ENCODE measurements around the gene PRKCZ. TPM values are rescaled to one million over a fixed set of nuclear protein-coding genes. Genes with fewer than 3 reads are reported as not detected.

The PRKCZ gene
- total and polyA plus RNA-seq, 4 experiments from 2014 or later: 13.5 to 40.7 (median 23.0) TPM

DNA sequence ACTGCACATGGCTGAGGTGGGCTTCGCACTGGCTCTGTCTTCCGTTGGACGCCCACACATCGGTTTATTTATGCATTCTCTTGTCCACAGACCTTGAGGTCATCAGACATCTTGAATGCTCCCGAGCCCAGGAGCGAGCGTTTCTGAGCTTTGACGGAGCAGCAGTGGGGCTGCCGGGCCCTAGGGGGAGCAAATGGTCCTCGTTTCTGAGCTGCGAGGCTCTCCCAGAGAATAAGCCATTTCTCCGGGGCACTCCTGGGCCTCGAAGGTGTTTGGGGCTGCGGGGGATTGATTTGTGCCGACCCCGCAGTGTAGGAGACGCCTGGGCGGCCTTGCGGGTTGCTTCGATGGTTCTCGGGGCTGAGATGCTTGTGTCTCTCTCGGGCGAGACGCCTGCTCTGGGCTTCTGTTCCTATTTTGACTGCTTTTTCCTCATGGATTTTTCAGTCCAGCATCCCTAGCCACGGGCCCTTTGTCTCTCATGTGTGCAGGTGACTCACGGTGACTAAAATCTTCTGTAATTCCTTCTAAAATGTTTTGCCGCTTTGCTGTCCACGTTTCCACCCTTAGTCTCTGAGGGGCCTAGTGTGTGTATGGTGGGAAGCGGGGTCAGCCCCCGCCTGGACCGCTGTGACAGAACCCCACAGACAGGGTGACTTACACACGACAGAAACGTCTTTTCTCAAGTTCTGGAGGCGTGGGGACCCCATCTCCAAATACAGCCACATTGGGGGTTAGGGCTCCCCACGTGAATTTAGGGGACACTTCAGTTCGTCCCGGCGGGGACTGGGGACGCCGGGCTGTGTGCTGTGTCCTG lies 82.2 kb downstream of the PRKCZ start:
- H3K4me1 ChIP-seq (ENCODE audit: insufficient read depth, low read length): peaks cover 11% of the 10 kb centered on the region
- H3K4me3 ChIP-seq (ENCODE audit: low read length in 2 of 2): peak overlapping the region; percentile 61 to 77
- H3K27me3 Mint-ChIP-seq: no peaks in the 10 kb centered on the region
- peak overlapping the region; percentile 64 for H3K27ac ChIP-seq (ENCODE audit: low read depth, low read length)
- no peaks in the 10 kb centered on the region for H3K36me3 ChIP-seq (ENCODE audit: insufficient read depth, low read length)
- peak in 3 of 5 donors; percentile 24 to 47 (median 27) for DNase-seq
- H3K27me3 ChIP-seq (ENCODE audit: insufficient read depth, low read length): no peaks in the 10 kb centered on the region
- peak overlapping the region; percentile 81 to 98 (median 97) for H3K27ac Mint-ChIP-seq
- peaks cover 0 to 2% (median 0%) of the 10 kb centered on the region in 8 donors for H3K9me3 Mint-ChIP-seq
- H3K4me1 Mint-ChIP-seq: peaks cover 10 to 44% (median 27%) of the 10 kb centered on the region in 4 donors
- ChIA-PET POLR2A (ENCODE audit: partially characterized antibody) (interaction anchor here (0.6 to 1.6 kb wide), 5 partner anchors 17 to 415 kb away, joined by 3 to 13 read pairs (median 4); partner anchors contain the start of genes FAAP20 and RER1), CTCF (ENCODE audit: partially characterized antibody) (interaction anchor here (0.8 to 3.9 kb wide), 3 partner anchors 14 to 44 kb away, joined by 3 to 24 read pairs (median 5); no protein-coding TSS in a partner anchor)
- H3K36me3 Mint-ChIP-seq: peaks cover 0 to 2% of the 10 kb centered on the region in 2 donors
- no peaks in the 10 kb centered on the region for H3K9me3 ChIP-seq (ENCODE audit: control insufficient read depth in 1 of 2, low read length in 2 of 2)
- peak overlapping the region; percentile 82 to 92 (median 85) for H3K4me3 Mint-ChIP-seq
- intact Hi-C loops (cut with micrococcal nuclease): loop anchor here (1.0 to 5.0 kb wide), 7 partner anchors 14 to 510 kb away; partner anchors contain the start of genes MORN1, PRKCZ and RER1

- peak; percentile 97 to 98 (median 98) for DNase-seq
- Mint-ChIP-seq H3K9me3 (peaks cover 0 to 2% (median 0%) of the 10 kb centered on the region in 8 donors), H3K27ac (peak overlapping the region; percentile 81 to 98 (median 97)), H3K27me3 (no peaks in the 10 kb centered on the region), H3K36me3 (peaks cover 0 to 4% of the 10 kb centered on the region in 2 donors), H3K4me1 (peaks cover 10 to 47% (median 28%) of the 10 kb centered on the region in 4 donors), H3K4me3 (peak overlapping the region; percentile 82 to 92 (median 85))
- H3K36me3 ChIP-seq (ENCODE audit: insufficient read depth, low read length): no peaks in the 10 kb centered on the region
- ChIA-PET POLR2A (ENCODE audit: partially characterized antibody) (interaction anchor here (0.6 to 1.6 kb wide), 8 partner anchors 16 to 423 kb away, joined by 3 to 13 read pairs (median 4); partner anchors contain the start of genes FAAP20, RER1 and TNFRSF14), CTCF (ENCODE audit: partially characterized antibody) (interaction anchor here (0.8 to 3.9 kb wide), 4 partner anchors 13 to 62 kb away, joined by 3 to 24 read pairs (median 4); partner anchors contain the start of gene FAAP20)
- H3K4me3 ChIP-seq (ENCODE audit: low read length in 2 of 2): peak overlapping the region; percentile 61 to 77
- peaks cover 11% of the 10 kb centered on the region for H3K4me1 ChIP-seq (ENCODE audit: insufficient read depth, low read length)
- H3K27me3 ChIP-seq (ENCODE audit: insufficient read depth, low read length): no peaks in the 10 kb centered on the region
- peak overlapping the region; percentile 64 for H3K27ac ChIP-seq (ENCODE audit: low read depth, low read length)
- no peaks in the 10 kb centered on the region for H3K9me3 ChIP-seq (ENCODE audit: control insufficient read depth in 1 of 2, low read length in 2 of 2)
- intact Hi-C loops (cut with micrococcal nuclease): loop anchor here (1.0 to 5.0 kb wide), 6 partner anchors 14 to 509 kb away; partner anchors contain the start of genes MORN1, PRKCZ and RER1
Measured at GRCh38 chr1:2133039-2133878, 83.0 kb downstream of the PRKCZ start.

DNA sequence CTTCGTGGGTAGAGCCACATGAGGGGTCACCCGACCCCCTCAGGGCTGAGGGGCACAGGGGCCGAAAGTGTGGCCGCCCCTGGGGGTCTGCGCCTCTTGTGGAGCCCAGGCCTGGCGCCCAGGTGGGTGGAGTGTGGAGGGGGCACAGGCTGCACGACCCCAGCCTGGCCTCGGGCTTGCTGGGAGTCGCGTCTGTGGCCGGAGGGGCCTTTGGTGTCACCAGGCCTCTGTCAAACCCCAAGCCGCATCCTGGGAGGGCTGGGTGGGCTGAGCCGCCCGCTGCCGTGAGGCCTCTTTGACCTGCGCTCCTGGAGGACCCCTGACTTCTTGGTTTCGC lies 83.6 kb downstream of the PRKCZ start:
- Mint-ChIP-seq H3K9me3 (peaks cover 0 to 2% (median 0%) of the 10 kb centered on the region in 8 donors), H3K36me3 (peaks cover 0 to 4% of the 10 kb centered on the region in 2 donors), H3K4me1 (peaks cover 10 to 53% (median 28%) of the 10 kb centered on the region in 4 donors), H3K27me3 (no peaks in the 10 kb centered on the region), H3K27ac (peak overlapping the region in 6 of 7 donors; percentile 81 to 98 (median 97)), H3K4me3 (peak overlapping the region in 5 of 8 donors; percentile 15 to 89 (median 84))
- DNase-seq: no peak
- Histone ChIP-seq H3K36me3 (ENCODE audit: insufficient read depth, low read length) (no peaks in the 10 kb centered on the region), H3K9me3 (ENCODE audit: control insufficient read depth in 1 of 2, low read length in 2 of 2) (no peaks in the 10 kb centered on the region), H3K4me1 (ENCODE audit: insufficient read depth, low read length) (peaks cover 11% of the 10 kb centered on the region), H3K27me3 (ENCODE audit: insufficient read depth, low read length) (no peaks in the 10 kb centered on the region), H3K27ac (ENCODE audit: low read depth, low read length) (peak overlapping the region; percentile 64), H3K4me3 (ENCODE audit: low read length in 2 of 2) (peak overlapping the region in 1 of 2 donors; percentile 77)
- POLR2A ChIA-PET (ENCODE audit: partially characterized antibody): interaction anchor here (0.6 to 1.6 kb wide), 5 partner anchors 16 to 422 kb away, joined by 3 to 13 read pairs (median 4); partner anchors contain the start of gene TNFRSF14
- intact Hi-C loops (cut with micrococcal nuclease): loop anchor here (1.0 to 5.0 kb wide), 6 partner anchors 13 to 508 kb away; partner anchors contain the start of genes MORN1, PRKCZ and RER1
- CTCF ChIA-PET (ENCODE audit: partially characterized antibody): interaction anchor here (0.9 to 3.9 kb wide), 3 partner anchors 13 to 61 kb away, joined by 4 to 24 read pairs (median 5); partner anchors contain the start of gene FAAP20

DNA sequence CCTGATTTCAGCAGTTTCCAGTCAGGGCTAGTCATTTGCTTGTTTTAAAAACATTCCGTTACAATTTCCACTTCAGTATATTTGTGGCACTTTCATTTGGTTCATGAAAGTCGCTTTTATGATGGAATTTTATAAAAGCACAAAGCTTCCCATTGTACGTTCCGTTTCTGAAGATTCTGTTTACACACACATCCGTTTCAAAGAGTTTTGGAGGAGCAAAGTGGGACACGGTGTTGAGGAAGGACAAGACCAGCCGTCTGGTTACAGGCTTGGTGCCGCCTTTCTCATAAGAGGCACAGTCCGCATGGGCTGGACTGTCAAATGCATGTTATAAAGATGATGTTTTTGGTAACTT lies 84.0 kb downstream of the PRKCZ start:
- Histone ChIP-seq H3K27me3 (ENCODE audit: insufficient read depth, low read length) (no peaks in the 10 kb centered on the region), H3K4me1 (ENCODE audit: insufficient read depth, low read length) (peaks cover 11% of the 10 kb centered on the region), H3K4me3 (ENCODE audit: low read length in 2 of 2) (no peak overlapping the region), H3K27ac (ENCODE audit: low read depth, low read length) (peak overlapping the region; percentile 64), H3K9me3 (ENCODE audit: control insufficient read depth in 1 of 2, low read length in 2 of 2) (no peaks in the 10 kb centered on the region), H3K36me3 (ENCODE audit: insufficient read depth, low read length) (no peaks in the 10 kb centered on the region)
- CTCF ChIA-PET (ENCODE audit: partially characterized antibody): no interaction called here
- Mint-ChIP-seq H3K4me1 (peaks cover 10 to 57% (median 28%) of the 10 kb centered on the region in 4 donors), H3K27me3 (no peaks in the 10 kb centered on the region), H3K4me3 (peak overlapping the region in 6 of 8 donors; percentile 24 to 59 (median 35)), H3K9me3 (peaks cover 0 to 2% (median 0%) of the 10 kb centered on the region in 8 donors), H3K36me3 (peaks cover 0 to 4% of the 10 kb centered on the region in 2 donors), H3K27ac (peak overlapping the region; percentile 61 to 90 (median 84))
- intact Hi-C loops (cut with micrococcal nuclease): loop anchor here (5.0 kb wide), 2 partner anchors 63 to 508 kb away; no protein-coding TSS in a partner anchor
- POLR2A ChIA-PET (ENCODE audit: partially characterized antibody): no interaction called here
- no peak for DNase-seq

DNA sequence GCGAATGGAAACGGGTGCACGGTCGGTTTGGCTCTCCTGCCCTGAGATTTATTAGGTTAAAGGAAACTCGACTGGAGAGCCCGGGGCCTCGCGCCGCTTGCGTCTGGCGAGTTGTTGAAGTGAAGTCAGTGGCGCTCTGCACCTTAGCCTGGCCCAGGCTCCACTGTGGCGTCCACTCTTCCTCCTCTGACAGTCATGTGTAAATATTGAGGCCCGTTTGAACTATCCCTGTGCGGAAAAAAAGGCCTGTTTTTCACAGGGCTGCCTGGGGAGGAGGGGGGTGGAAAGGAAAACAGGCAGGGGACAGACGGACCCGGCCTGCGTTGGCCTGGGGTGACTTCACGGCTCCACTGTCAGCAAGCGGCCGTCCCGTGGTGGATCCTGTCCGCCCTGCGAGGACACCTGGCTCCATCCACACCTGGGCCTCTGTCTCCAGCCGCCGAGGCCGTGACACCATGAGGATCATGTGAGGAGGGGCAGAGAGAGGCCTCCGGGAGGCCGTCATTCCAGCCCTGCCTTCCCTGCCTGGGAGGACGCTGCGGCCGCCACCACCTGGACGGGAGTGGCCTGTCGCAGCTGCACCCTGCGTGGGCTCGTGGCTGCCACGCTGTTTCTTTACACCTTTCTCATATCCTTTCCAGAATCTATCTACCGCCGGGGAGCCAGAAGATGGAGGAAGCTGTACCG lies 84.6 kb downstream of the PRKCZ start:
- CTCF ChIA-PET (ENCODE audit: partially characterized antibody): interaction anchor here (1.2 kb wide), 1 partner anchor 39 kb away, joined by 5 read pairs; no protein-coding TSS in a partner anchor
- no peak overlapping the region for H3K27ac ChIP-seq (ENCODE audit: low read depth, low read length)
- POLR2A ChIA-PET (ENCODE audit: partially characterized antibody): no interaction called here
- Mint-ChIP-seq H3K27me3 (no peaks in the 10 kb centered on the region), H3K9me3 (peaks cover 0 to 2% (median 0%) of the 10 kb centered on the region in 8 donors), H3K36me3 (peaks cover 0 to 4% of the 10 kb centered on the region in 2 donors), H3K27ac (peak overlapping the region in 6 of 7 donors; percentile 61 to 90 (median 84)), H3K4me3 (peak overlapping the region in 2 of 8 donors; percentile 25 to 26), H3K4me1 (peaks cover 12 to 62% (median 31%) of the 10 kb centered on the region in 4 donors)
- intact Hi-C loops (cut with micrococcal nuclease): loop anchor here (5.0 kb wide), 2 partner anchors 63 to 508 kb away; no protein-coding TSS in a partner anchor
- H3K9me3 ChIP-seq (ENCODE audit: control insufficient read depth in 1 of 2, low read length in 2 of 2): no peaks in the 10 kb centered on the region
- peaks cover 15% of the 10 kb centered on the region for H3K4me1 ChIP-seq (ENCODE audit: insufficient read depth, low read length)
- H3K27me3 ChIP-seq (ENCODE audit: insufficient read depth, low read length): no peaks in the 10 kb centered on the region
- no peak overlapping the region for H3K4me3 ChIP-seq (ENCODE audit: low read length in 2 of 2)
- DNase-seq: no peak
- no peaks in the 10 kb centered on the region for H3K36me3 ChIP-seq (ENCODE audit: insufficient read depth, low read length)

GRCh38 chr1:2135441-2135841 lies 85.2 kb downstream of the PRKCZ start:
- DNase-seq: no peak
- Histone ChIP-seq H3K4me3 (ENCODE audit: low read length in 2 of 2) (no peak overlapping the region), H3K4me1 (ENCODE audit: insufficient read depth, low read length) (peaks cover 17% of the 10 kb centered on the region), H3K27ac (ENCODE audit: low read depth, low read length) (no peak overlapping the region), H3K9me3 (ENCODE audit: control insufficient read depth in 1 of 2, low read length in 2 of 2) (no peaks in the 10 kb centered on the region), H3K27me3 (ENCODE audit: insufficient read depth, low read length) (no peaks in the 10 kb centered on the region), H3K36me3 (ENCODE audit: insufficient read depth, low read length) (no peaks in the 10 kb centered on the region)
- peaks cover 13 to 66% (median 35%) of the 10 kb centered on the region in 4 donors for H3K4me1 Mint-ChIP-seq
- CTCF ChIA-PET (ENCODE audit: partially characterized antibody): interaction anchor here (1.2 kb wide), 1 partner anchor 39 kb away, joined by 5 read pairs; no protein-coding TSS in a partner anchor
- peaks cover 0 to 8% of the 10 kb centered on the region in 2 donors for H3K36me3 Mint-ChIP-seq
- H3K9me3 Mint-ChIP-seq: peaks cover 0 to 2% (median 0%) of the 10 kb centered on the region in 8 donors
- H3K27me3 Mint-ChIP-seq: no peaks in the 10 kb centered on the region
- peak overlapping the region in 1 of 8 donors; percentile 58 for H3K4me3 Mint-ChIP-seq
- peak overlapping the region in 4 of 7 donors; percentile 38 to 85 (median 54) for H3K27ac Mint-ChIP-seq
- intact Hi-C loops (cut with micrococcal nuclease): no loop called here
- POLR2A ChIA-PET (ENCODE audit: partially characterized antibody): no interaction called here

Measured in CD4-positive, alpha-beta memory T cell (primary cell).